Measurements from ENCODE around the gene CPED1.
"Not testable (repeated sequence)": the region's sequence is repeated elsewhere in the genome, so short reads cannot be mapped to it uniquely, and the experiment has no call there.

The CPED1 gene

GRCh38 chr7:121158665-121159064 lies 170.2 kb downstream of the CPED1 start:
- no peak for DNase-seq

GRCh38 chr7:121159553-121159952 lies 171.0 kb downstream of the CPED1 start:
- no peak for DNase-seq

GRCh38 chr7:121160150-121161008 lies 171.9 kb downstream of the CPED1 start:
- no peak for DNase-seq

GRCh38 chr7:121163699-121164098 lies 175.2 kb downstream of the CPED1 start:
- DNase-seq: no peak

GRCh38 chr7:121164247-121164646 lies 175.7 kb downstream of the CPED1 start:
- no peak for DNase-seq

- DNase-seq: no peak
Measured at GRCh38 chr7:121166916-121167315, 178.4 kb downstream of the CPED1 start.

GRCh38 chr7:121167971-121168370 lies 179.5 kb downstream of the CPED1 start:
- DNase-seq: no peak

GRCh38 chr7:121169469-121169868 lies 181.0 kb downstream of the CPED1 start:
- no peak for DNase-seq

GRCh38 chr7:121172484-121172883 lies 184.0 kb downstream of the CPED1 start:
- no peak for DNase-seq

- no peak for DNase-seq
Measured at GRCh38 chr7:121175826-121176225, 187.3 kb downstream of the CPED1 start.

- no peak for DNase-seq
Measured at GRCh38 chr7:121178452-121178851, 189.9 kb downstream of the CPED1 start.

- DNase-seq: no peak
Measured at GRCh38 chr7:121178869-121179497, 190.5 kb downstream of the CPED1 start.

- no peak for DNase-seq
Measured at GRCh38 chr7:121180436-121181063, 192.0 kb downstream of the CPED1 start.

- DNase-seq: no peak
Measured at GRCh38 chr7:121181357-121181756, 192.8 kb downstream of the CPED1 start.

- no peak for DNase-seq
Measured at GRCh38 chr7:121182281-121182680, 193.8 kb downstream of the CPED1 start.

- no peak for DNase-seq
Measured at GRCh38 chr7:121182902-121183301, 194.4 kb downstream of the CPED1 start.

- DNase-seq: not testable (repeated sequence)
Measured at GRCh38 chr7:121183883-121184282, 195.4 kb downstream of the CPED1 start.

- DNase-seq: no peak
Measured at GRCh38 chr7:121186746-121187145, 198.2 kb downstream of the CPED1 start.

- no peak for DNase-seq
Measured at GRCh38 chr7:121187222-121187621, 198.7 kb downstream of the CPED1 start.

GRCh38 chr7:121187676-121188075 lies 199.2 kb downstream of the CPED1 start:
- no peak for DNase-seq

GRCh38 chr7:121192834-121193233 lies 204.3 kb downstream of the CPED1 start:
- no peak for DNase-seq

- no peak for DNase-seq
Measured at GRCh38 chr7:121195010-121195409, 206.5 kb downstream of the CPED1 start.

- DNase-seq: no peak
Measured at GRCh38 chr7:121195874-121196273, 207.4 kb downstream of the CPED1 start.

GRCh38 chr7:121196286-121196685 lies 207.8 kb downstream of the CPED1 start:
- DNase-seq: no peak

All from activated CD8-positive, alpha-beta memory T cell treated with anti-CD3 and anti-CD28 coated beads, Interleukin-2, amount 50 U/mL, for 48 hours (primary cell).